Fibroblast of upper back skin (primary cell): Measurements from ENCODE around the gene LIPM.

Experiments used
- DNase-seq: peaks from one replicate; pipeline ENCODE4 v3.0.0-alpha.2; 2013

LIPM gene

DNA sequence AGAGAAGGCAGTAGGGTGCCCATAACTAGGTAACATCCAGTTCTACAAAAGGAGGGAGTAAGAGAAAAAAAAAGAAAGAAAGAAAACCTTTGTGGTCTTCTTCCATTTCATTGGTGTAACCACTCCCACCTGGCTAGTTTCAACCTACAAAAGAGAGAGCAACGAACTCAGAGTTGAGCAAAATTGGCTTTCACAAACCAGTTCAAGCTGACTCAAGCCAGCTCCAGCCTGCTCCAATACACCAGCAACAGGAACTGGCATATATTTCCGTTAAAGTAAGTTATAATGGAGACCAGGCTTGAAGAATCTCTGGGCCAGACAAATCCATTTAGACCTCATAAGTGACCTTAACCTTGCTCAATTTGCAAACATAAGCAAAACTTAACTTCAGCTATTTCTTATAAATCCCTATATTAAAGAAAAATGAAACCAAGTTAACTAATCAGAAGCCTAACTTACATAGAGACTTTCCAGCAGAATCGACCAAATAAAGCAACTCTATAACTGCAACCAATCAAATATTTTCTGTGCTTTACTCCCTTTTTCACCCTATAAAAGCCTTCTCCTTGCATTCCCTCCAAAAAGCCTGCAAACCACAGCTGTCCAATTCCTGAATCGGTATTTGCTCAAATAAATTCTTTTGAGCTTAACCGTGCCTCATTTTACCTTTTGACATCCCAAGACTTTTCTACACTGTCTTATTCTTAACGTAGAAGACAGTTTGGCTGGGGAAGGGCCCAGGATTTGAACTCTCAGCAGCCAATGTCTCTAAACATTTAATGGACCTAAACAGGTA is 39.0 kb downstream of the LIPM start:
- DNase-seq = no peak

DNA sequence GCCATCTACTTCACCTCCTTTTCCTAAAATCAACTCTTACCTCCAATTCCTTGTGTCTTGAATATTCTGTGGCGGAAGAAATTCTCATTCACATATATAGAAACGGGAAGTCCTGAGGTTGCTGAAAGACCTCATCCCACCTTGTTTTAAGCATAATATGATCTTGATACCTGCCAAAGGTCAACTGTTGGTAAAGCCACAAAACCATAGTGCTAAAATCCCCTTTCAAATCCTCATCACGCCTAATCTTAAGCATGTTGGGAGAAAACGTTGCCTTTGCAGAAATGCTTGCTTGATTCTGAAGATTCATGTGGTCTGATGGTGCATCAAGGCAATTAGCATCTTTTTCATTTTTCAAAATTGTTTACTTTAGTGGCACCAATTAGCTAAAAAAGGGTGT is 40.6 kb downstream of the LIPM start:
- no peak for DNase-seq

DNA sequence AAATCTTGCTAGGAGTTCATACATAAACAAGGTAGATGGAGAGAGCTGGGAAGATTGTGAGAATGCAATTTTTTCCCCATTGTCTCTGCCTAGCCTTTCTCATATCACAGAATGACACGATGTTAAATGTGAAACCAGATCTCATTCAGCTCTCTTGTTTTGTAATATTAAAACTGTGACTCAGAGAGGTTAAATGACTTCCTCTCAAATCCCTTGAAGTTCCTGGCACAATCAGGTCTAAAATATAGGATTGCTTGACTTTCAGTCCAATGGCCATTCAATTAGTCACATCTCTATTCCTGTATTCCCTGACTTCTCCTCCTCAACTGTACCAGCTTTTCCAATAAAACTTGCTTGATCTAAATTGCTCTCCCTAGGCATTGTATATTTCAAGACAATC is 46.0 kb downstream of the LIPM start:
- peak; percentile 77 for DNase-seq

DNA sequence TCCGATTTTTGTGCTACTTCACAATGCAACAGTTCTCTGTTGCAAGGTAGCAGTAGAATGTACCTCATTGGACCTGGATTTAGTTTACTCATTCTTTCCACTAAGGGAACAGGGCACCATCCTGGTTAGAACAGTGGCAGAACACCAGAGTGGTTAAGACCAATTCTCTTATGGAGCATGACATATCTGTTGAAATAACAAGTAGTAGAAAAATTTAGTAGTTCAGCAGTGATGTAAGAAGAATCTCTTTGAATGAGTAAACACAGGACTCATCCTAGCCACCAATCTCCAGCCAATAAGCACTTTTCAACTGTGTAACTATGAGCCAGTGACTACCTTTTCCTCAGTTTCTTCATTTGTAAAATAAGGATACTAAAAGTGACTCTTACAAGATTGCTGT is 46.7 kb downstream of the LIPM start:
- peak; percentile 16 for DNase-seq

DNA sequence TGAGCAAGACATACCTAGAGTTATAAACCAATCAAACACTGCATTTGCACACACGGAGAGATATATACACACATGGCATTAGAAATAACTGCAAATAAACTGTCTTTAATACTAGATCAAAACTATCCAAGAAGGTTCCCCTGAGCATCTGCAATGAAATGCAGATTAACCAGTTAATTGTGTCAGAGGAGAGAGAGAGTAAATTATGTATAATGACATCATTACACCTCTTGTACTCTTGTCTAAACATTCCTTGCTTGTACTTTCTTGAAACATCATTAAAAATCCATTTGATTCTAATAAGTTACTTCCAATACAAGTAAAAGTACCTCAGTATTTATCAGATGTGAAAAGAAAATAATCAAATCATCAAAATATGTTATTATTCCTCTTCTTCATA is 48.2 kb downstream of the LIPM start:
- DNase-seq = no peak

DNA sequence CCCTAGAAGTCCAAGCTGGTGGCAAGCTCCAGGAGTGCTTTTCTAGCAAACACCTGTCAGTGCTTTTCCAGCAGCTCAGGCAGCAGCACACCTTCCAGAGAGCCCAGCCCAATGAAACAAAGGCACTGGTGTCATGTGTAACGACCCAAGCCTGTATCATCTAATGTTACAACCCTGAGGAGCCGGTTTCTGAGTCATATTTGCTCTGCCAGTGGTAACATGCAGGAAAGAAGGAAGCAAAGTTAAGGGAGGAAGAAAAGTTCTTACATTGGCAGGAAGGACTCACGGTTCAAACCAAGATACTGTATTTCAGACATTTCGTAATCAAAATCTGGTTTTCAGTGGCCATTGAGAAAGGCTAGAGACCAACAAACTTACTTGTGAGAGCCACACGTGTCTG is 49.2 kb downstream of the LIPM start, which contains the start of gene ANKRD22:
Gene ANKRD22, minus strand, starts transcription at position 139 of the 400 bp plus-strand sequence. CDS start 237 bp downstream, outside the sequence.
- DNase-seq = peak; percentile 44

DNA sequence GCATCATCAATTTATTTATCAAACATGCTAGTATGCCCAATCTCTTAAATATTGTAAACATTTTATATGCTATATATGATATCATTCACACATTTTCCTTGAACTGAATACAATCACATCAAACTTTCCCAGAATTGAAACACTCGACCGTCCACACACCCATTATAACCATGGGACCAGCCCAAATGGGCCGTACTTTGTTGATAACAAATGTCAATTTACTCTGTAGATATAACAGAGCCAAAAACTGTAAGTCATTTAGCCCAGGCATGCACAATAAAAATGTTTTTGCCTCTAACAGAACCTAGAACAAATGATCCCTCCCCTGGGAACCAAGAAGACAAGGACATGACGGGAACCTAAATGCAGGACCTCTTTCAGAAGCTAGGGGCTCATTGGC is 49.8 kb downstream of the LIPM start:
- no peak for DNase-seq

DNA sequence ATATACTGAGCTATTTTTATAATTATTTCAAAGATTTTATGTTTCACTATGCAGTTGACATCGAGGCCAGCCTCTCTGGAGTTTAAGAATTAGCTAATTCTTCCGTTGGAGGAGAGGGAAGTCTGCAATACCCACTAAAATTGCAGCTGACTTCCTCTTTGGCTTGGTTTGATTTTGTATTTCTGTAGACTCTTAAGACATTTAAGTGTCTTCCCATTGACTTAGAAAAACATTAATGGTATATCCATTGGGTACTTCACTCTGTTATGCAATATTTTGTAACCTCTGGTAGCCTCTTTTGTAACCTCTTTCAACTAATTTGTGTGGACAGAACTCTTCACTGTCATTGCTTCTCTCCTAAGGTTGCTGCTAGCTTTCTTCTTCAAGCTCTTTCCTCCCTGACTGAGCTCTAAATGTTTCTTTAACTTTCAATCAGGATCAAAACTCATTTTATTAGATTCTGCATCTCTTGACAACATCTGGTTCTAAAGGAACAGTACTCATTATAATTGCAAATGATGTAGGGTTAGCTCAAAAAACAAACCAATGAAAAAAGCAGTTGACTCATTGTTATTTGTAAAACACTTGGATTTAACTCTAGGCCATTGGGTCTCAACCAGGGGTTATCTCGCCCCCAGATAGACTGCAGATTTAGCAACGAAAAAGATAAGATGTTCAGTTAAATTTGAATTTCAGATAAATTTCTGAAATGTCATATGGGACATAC is 50.8 kb downstream of the LIPM start:
- no peak for DNase-seq

DNA sequence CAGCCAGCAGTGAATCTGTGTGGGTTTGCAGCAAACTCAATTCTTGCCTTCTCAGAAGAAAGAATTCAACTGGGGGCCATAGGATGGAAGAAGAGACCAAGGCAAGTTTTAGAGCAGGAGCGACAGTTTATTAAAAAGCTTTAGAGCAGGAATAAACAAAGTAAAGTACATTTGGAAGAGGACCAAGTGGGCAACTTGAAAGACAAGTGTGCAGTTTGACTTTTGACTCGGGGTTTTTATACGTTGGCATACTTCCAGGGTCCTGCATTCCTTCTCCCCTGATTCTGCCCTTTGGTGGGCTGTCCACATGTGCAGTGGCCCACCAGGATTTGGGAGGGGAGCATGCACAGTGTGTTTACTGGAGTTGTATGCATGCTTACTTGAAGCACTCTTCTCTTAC is 52.2 kb downstream of the LIPM start:
- no peak for DNase-seq

DNA sequence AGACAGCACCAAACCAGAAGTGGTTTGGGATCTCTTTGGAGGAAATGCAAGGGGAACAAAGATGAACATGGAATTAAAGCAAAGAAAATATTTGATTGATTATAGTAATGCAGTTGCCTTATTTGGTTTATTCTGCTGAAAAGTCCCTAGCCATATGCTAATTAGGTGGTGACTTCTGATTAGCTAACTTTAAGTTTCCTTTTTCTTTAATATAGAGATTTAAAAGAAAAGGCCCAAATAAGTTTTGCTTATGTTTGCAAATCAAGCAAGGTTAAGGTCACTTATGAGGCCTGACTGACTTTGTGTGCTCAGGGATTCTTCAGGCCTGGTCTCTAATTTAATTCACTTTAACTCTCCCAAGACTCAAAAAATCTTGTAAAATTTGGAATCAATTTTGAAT is 55.3 kb downstream of the LIPM start:
- no peak for DNase-seq

DNA sequence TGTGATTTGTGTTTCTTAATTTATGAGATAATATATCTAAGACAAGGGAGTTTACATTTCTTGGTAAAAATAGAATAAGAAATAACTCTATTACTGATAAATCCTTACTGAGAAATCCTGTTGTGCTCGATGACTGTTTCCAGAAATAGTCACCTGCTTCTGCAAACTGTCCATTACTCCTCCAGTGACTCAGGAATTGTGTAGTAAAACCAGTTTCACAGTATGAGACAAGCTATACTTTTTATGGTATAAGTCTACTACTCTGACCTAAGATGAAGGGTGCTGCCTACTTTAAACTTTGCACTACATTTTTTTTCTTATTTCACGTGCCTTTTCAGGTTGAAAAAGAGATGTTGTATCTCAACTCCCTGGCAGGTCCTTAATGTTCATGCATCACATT is 56.0 kb downstream of the LIPM start:
- DNase-seq = no peak

DNA sequence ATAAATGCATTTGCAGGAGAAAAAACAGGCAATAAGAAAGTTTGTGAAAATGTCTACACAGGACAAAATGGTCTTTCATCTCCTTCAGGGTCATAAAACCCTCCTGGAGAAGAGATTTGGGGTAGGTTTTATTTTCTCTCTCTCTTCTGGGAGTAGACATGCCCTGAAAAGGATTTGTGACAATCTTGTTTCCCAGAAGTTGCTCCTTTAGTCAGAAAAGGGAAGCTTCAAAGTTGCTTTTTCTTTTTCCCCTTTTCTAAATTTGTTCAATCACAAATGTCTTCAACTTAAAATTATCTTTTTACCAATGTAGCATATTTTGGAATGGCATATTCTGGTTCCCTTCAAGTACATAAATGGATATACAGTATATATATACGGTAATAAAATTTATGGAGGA is 58.5 kb downstream of the LIPM start:
- no peak for DNase-seq

DNA sequence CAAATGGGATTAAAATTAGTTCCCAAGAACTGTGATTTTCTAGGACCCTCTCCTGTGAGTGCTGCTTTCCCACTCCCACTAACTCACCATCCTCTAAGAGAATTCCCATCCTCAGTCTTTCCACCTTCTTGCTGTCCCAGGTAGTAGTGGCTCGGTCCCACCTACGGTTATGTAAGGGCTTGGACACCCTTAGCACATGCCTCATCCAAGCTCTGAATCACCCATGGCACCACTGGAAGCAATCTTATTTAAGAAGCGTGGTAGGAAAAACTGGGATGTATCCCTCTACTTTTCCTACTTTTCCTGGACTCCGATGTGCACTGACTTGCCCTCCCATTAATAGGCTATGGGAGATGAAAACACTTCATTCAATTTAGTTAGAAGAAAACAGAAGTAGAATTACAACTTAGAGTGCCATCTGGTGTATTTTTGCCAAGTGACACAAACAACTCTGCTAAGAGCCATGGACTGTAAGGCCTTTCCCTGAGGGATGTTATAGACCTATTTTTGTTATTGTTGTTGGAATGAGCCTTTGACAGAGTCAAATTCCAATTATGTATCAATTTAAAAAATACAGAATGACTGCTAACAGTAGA is 62.8 kb downstream of the LIPM start:
- DNase-seq = no peak

DNA sequence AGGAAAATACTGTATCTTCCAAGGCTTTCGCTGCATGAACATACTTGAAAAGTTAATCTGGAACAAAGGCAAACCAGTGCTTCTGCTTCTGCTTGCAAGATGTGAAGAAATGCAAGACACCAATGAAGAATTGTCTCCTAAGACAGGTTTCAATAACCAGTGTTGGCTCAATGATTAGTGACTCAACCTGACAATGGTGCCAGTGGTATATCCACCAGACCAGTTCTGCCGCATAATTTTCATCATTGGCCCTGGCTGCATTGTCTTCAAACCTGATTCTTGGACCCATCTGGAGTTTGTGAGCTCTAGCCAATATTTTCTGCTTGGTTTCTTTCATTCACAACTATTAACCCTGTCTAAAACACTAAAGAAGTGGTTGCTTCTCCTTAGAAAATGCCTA is 63.9 kb downstream of the LIPM start:
- no peak for DNase-seq

DNA sequence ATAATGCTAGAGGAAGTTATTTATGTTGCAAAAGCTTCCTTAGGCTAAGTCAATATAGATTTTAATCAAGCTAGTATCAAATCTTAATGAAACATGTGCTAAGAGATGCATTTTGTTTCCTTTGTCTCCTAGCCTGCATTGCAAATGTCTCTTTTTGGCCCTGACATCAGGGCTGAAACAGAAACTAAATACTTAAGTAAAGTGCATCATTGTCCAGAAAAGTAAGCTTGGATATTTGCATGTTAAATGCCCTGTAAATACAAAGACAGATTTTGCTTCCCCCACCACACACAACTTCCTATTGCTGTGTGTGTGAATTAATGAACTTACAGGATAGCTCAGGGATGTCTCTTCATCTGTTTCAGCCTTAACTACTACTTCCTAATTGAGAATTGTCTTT is 67.6 kb downstream of the LIPM start:
- DNase-seq = no peak
